A673 (cell line): Measurements from ENCODE around the gene NRDC. TPM values are rescaled to one million over a fixed set of nuclear protein-coding genes. Genes with fewer than 3 reads are reported as not detected.

ENCODE experiments used
- BruUV-seq: library from RNA; stranded (reverse); fragments of 400-500 nt; replicated peaks from 2 replicates; lab custom pipeline; 2021; lab: Mats Ljungman, UMichigan
- CTCF ChIA-PET: fragments of 300-600 bp; sonication (Branson Sonifier 250); formaldehyde crosslinking; loops from one replicate; lab custom pipeline; 2022; ENCODE audit warnings: antibody characterized with exemption; lab: Charles Lee
- POLR2A ChIA-PET: fragments of 300-600 bp; sonication (Branson Sonifier 250); formaldehyde crosslinking; loops from one replicate; lab custom pipeline; 2022; ENCODE audit warnings: antibody characterized with exemption; ENCODE audit not compliant: low non-redundant PET; lab: Charles Lee
- DNase-seq: peaks from one replicate; pipeline ENCODE4 v3.0.0-alpha.2; 2015; ENCODE audit warnings: low spot score
- H3K27ac ChIP-seq: fragments of 200-600 bp; sonication (generic); 2 replicates; pipeline ENCODE4 v1.5.1; 2016; ENCODE audit warnings: mixed run types, low read depth, mild to moderate bottlenecking, mixed read lengths, antibody characterized with exemption, low read length; ENCODE audit not compliant: poor library complexity, severe bottlenecking
- H3K27me3 ChIP-seq: fragments of 200-600 bp; sonication (generic); replicated peaks from 2 replicates; pipeline ENCODE4 v1.6.1; 2017; ENCODE audit warnings: mixed run types, low read depth, mild to moderate bottlenecking, mixed read lengths, antibody characterized with exemption, low read length; ENCODE audit not compliant: insufficient read depth, poor library complexity
- H3K36me3 ChIP-seq: fragments of 200-600 bp; sonication (generic); 2 replicates; pipeline ENCODE4 v1.6.1; 2016; ENCODE audit warnings: mixed run types, mild to moderate bottlenecking, mixed read lengths, antibody characterized with exemption, low read length; ENCODE audit not compliant: insufficient read depth, poor library complexity, severe bottlenecking
- H3K4me1 ChIP-seq: fragments of 200-600 bp; sonication (generic); 2 replicates; pipeline ENCODE4 v1.6.1; 2017; ENCODE audit warnings: mixed run types, mild to moderate bottlenecking, mixed read lengths, antibody characterized with exemption, low read length; ENCODE audit not compliant: insufficient read depth, poor library complexity, severe bottlenecking
- H3K4me3 ChIP-seq: fragments of 200-600 bp; sonication (generic); 2 replicates; pipeline ENCODE4 v1.5.1; 2016; ENCODE audit warnings: low read depth, mixed run types, mild to moderate bottlenecking, mixed read lengths, low read length; ENCODE audit not compliant: poor library complexity, severe bottlenecking
- H3K9me3 ChIP-seq: fragments of 200-600 bp; sonication (generic); 2 replicates; pipeline ENCODE4 v1.6.1; 2016; ENCODE audit warnings: mixed run types, low read depth, mild to moderate bottlenecking, mixed read lengths, antibody characterized with exemption, low read length; ENCODE audit not compliant: poor library complexity, severe bottlenecking
- CTCF ChIP-seq: fragments of 300-800, 200-600 bp; sonication (generic); conservative IDR thresholded peaks from 2 replicates; pipeline ENCODE4 v1.5.1; 2017; ENCODE audit warnings: low read depth, mild to moderate bottlenecking, antibody characterized with exemption, low read length, moderate library complexity, mixed read lengths
- EZH2 ChIP-seq: fragments of 200-600 bp; sonication (generic); IDR thresholded peaks from 2 replicates; pipeline ENCODE4 v1.6.1; 2017; ENCODE audit warnings: borderline replicate concordance, low read depth, mild to moderate bottlenecking, mixed read lengths, antibody characterized with exemption, low read length; ENCODE audit not compliant: poor library complexity, severe bottlenecking
- intact Hi-C: fragments of 100-400 bp; cut with micrococcal nuclease; formaldehyde crosslinking; loops from one replicate; pipeline ENCODE4 v1.10.0; 2022; ENCODE audit not compliant: unreplicated experiment
- total RNA-seq: library from RNA; stranded (reverse); gene quantifications from 2 replicates; pipeline ENCODE4 v1.2.3, GENCODE V29; 2021

The NRDC gene
- total RNA-seq, 1 experiment from 2014 or later: 1,009 TPM

DNA sequence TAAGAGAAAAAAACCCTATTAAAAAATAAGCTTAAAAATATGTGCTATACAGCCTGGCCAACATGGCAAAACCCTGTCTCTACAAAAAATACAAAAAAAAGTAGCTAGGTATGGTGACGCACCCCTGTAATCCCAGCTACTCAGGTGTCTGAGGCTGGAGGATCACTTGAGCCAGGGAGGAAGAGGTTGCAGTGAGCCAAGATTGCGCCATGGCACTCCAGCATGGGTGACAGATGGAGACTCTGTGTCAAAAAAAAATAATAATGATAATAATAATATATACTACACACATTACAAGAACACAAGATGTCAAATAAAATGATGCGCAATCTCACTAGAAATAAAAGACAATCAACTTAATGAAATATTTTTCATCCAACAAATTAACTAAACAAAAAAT, 22.9 kb downstream of the NRDC start:
- CTCF ChIA-PET: no interaction called here
- POLR2A ChIA-PET: no interaction called here
- BruUV-seq: no TSS peak
- H3K4me1 ChIP-seq: peaks cover 48% of the 10 kb centered on the region
- H3K9me3 ChIP-seq: no peaks in the 10 kb centered on the region
- H3K4me3 ChIP-seq: no peak overlapping the region
- peaks cover 14% of the 10 kb centered on the region for H3K36me3 ChIP-seq
- intact Hi-C loops: no loop called here
- H3K27ac ChIP-seq: peak overlapping the region; percentile 18
- TF ChIP-seq CTCF (no peak), EZH2 (no peak)
- DNase-seq: no peak
- H3K27me3 ChIP-seq: no peaks in the 10 kb centered on the region

- no peak overlapping the region for H3K4me3 ChIP-seq
- peaks cover 14% of the 10 kb centered on the region for H3K36me3 ChIP-seq
- POLR2A ChIA-PET: no interaction called here
- CTCF ChIA-PET: no interaction called here
- peaks cover 34% of the 10 kb centered on the region for H3K4me1 ChIP-seq
- DNase-seq: no peak
- H3K27ac ChIP-seq: peak overlapping the region; percentile 61
- intact Hi-C loops: no loop called here
- no peaks in the 10 kb centered on the region for H3K27me3 ChIP-seq
- TF ChIP-seq EZH2 (no peak), CTCF (no peak)
- BruUV-seq: no TSS peak
- no peaks in the 10 kb centered on the region for H3K9me3 ChIP-seq
These were observed 25.2 kb downstream of the NRDC start for GRCh38 chr1:51853360-51853759.

DNA sequence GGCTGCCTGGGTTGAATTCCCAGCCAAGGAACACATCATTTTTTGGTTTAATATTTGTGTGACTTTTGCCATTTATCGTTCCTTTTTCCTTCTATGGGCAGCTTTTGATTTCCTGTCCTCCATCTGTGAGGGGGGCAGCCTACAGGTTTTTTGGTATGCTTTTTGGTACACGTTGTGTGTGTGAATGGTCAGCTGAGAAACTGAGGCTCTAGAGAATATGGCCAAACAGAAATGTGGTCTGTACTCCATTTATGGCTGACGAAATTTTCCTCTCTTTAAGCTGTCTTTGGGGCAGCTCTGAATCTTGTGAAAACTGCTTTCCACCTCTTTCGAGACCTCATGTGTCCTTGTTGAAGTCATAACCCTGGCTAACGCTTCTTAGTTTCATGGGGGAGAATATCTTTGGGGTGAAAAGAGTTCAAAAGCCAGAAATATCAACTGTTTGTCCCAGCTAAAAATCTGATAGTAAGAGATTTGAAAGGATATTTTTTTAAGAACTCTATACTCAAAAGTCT, 26.6 kb downstream of the NRDC start:
- POLR2A ChIA-PET: no interaction called here
- TF ChIP-seq EZH2: no peak
- no peak for TF ChIP-seq CTCF
- peaks cover 21% of the 10 kb centered on the region for H3K4me1 ChIP-seq
- intact Hi-C loops: no loop called here
- peak overlapping the region; percentile 83 for H3K27ac ChIP-seq
- H3K4me3 ChIP-seq: no peak overlapping the region
- no TSS peak for BruUV-seq
- peaks cover 4% of the 10 kb centered on the region for H3K9me3 ChIP-seq
- DNase-seq: no peak
- CTCF ChIA-PET: no interaction called here
- no peaks in the 10 kb centered on the region for H3K27me3 ChIP-seq
- H3K36me3 ChIP-seq: peaks cover 25% of the 10 kb centered on the region
